SKM-1 treated with dmso at 0.1 percent for 144 hours (cell line): ENCODE measurements around the gene ALG1L2.
"Not testable (repeated sequence)": the region's sequence is repeated elsewhere in the genome, so short reads cannot be mapped to it uniquely, and the experiment has no call there.

Experiments used
- DNase-seq: peaks from one replicate; lab custom pipeline; 2025; ENCODE audit not compliant: unreplicated experiment; lab: John Stamatoyannopoulos, UW

ALG1L2 gene

GRCh38 chr3:130081351-130081881 is at the start of gene ALG1L2:
Gene ALG1L2 (plus strand): TSS chr3:130081831. CDS start chr3:130082017, 186 bp downstream.
- no peak for DNase-seq

GRCh38 chr3:130037126-130037815 is 44.4 kb upstream of the ALG1L2 start:
- DNase-seq, result not testable (repeated sequence)

GRCh38 chr3:130042736-130043135 is 38.9 kb upstream of the ALG1L2 start:
- not testable (repeated sequence) for DNase-seq

GRCh38 chr3:130043658-130044057 is 38.0 kb upstream of the ALG1L2 start:
- not testable (repeated sequence) for DNase-seq

GRCh38 chr3:130044370-130044769 is 37.3 kb upstream of the ALG1L2 start:
- no peak for DNase-seq

- no peak for DNase-seq
Measured at GRCh38 chr3:130048726-130049125, 32.9 kb upstream of the ALG1L2 start.

- not testable (repeated sequence) for DNase-seq
Measured at GRCh38 chr3:130052366-130052765, 29.3 kb upstream of the ALG1L2 start.

- DNase-seq, result not testable (repeated sequence)
Measured at GRCh38 chr3:130052965-130053364, 28.7 kb upstream of the ALG1L2 start.

GRCh38 chr3:130057536-130058266 is 23.9 kb upstream of the ALG1L2 start:
- DNase-seq, result not testable (repeated sequence)

- DNase-seq, result not testable (repeated sequence)
Measured at GRCh38 chr3:130058267-130058657, 23.4 kb upstream of the ALG1L2 start.

- not testable (repeated sequence) for DNase-seq
Measured at GRCh38 chr3:130058716-130059115, 22.9 kb upstream of the ALG1L2 start.

GRCh38 chr3:130059162-130059561 is 22.5 kb upstream of the ALG1L2 start:
- DNase-seq, result not testable (repeated sequence)

GRCh38 chr3:130073582-130073981 is 8.0 kb upstream of the ALG1L2 start:
- no peak for DNase-seq

- DNase-seq, result no peak
Measured at GRCh38 chr3:130077636-130078035, 4.0 kb upstream of the ALG1L2 start.

- DNase-seq, result not testable (repeated sequence)
Measured at GRCh38 chr3:130083363-130084090, 1.9 kb downstream of the ALG1L2 start.

GRCh38 chr3:130084436-130084980 is 2.9 kb downstream of the ALG1L2 start:
- DNase-seq, result no peak

- DNase-seq, result no peak
Measured at GRCh38 chr3:130085881-130086280, 4.2 kb downstream of the ALG1L2 start.

- DNase-seq, result not testable (repeated sequence)
Measured at GRCh38 chr3:130086628-130087027, 5.0 kb downstream of the ALG1L2 start.

- DNase-seq, result no peak
Measured at GRCh38 chr3:130088061-130088460, 6.4 kb downstream of the ALG1L2 start.

GRCh38 chr3:130090681-130091080 is 9.1 kb downstream of the ALG1L2 start:
- DNase-seq, result not testable (repeated sequence)

- DNase-seq, result no peak
Measured at GRCh38 chr3:130091958-130092357, 10.3 kb downstream of the ALG1L2 start.
